GM23338 (cell line): ENCODE data around the gene ETFA. TPM values are rescaled to one million over a fixed set of nuclear protein-coding genes. Genes with fewer than 3 reads are reported as not detected.
"Not testable (repeated sequence)": the region's sequence is repeated elsewhere in the genome, so short reads cannot be mapped to it uniquely, and the experiment has no call there.

Source experiments
- ATAC-seq: fragments of 200-7000 bp; cut with Tn5 transposase; 3 replicates; pipeline ENCODE4 v1.9.1; 2020
- DNase-seq: peaks from one replicate; pipeline ENCODE4 v3.0.0-alpha.2; 2015; ENCODE audit warnings: low spot score
- H2AFZ ChIP-seq: fragments of 200-600 bp; sonication (generic); 2 replicates; pipeline ENCODE4 v1.8.0; 2016; ENCODE audit warnings: antibody characterized with exemption, mild to moderate bottlenecking, moderate library complexity
- H3F3A ChIP-seq: fragments of 200-600 bp; sonication (generic); replicated peaks from 2 replicates; pipeline ENCODE4 v1.8.0; 2017; ENCODE audit warnings: antibody characterized with exemption, mixed run types, low read depth
- H3K27ac ChIP-seq: fragments of 200-600 bp; sonication (generic); 2 replicates; pipeline ENCODE4 v1.6.1; 2016; ENCODE audit warnings: low read depth
- H3K27me3 ChIP-seq: fragments of 200-600 bp; sonication (generic); 2 replicates; pipeline ENCODE4 v1.8.0; 2016; ENCODE audit warnings: mild to moderate bottlenecking, mixed run types, moderate library complexity; ENCODE audit not compliant: insufficient read depth
- H3K36me3 ChIP-seq: fragments of 200-600 bp; sonication (generic); 2 replicates; pipeline ENCODE4 v1.8.0; 2016; ENCODE audit warnings: mild to moderate bottlenecking; ENCODE audit not compliant: insufficient read depth
- H3K4me1 ChIP-seq: fragments of 200-600 bp; sonication (generic); 2 replicates; pipeline ENCODE4 v1.8.0; 2016; ENCODE audit warnings: mild to moderate bottlenecking, moderate library complexity; ENCODE audit not compliant: insufficient read depth
- H3K4me2 ChIP-seq: fragments of 200-600 bp; sonication (generic); 2 replicates; pipeline ENCODE4 v1.7.1; 2017; ENCODE audit warnings: mixed run types
- H3K4me3 ChIP-seq: fragments of 200-600 bp; sonication (generic); 2 replicates; pipeline ENCODE4 v1.6.1; 2016; ENCODE audit warnings: mixed run types
- H3K79me2 ChIP-seq: fragments of 200-600 bp; sonication (generic); replicated peaks from 2 replicates; pipeline ENCODE4 v1.8.0; 2017; ENCODE audit warnings: mild to moderate bottlenecking; ENCODE audit not compliant: insufficient read depth
- H3K9me2 ChIP-seq: fragments of 200-600 bp; sonication (generic); 2 replicates; pipeline ENCODE4 v1.8.0; 2017; ENCODE audit not compliant: insufficient read depth
- H4K20me1 ChIP-seq: fragments of 200-600 bp; sonication (generic); replicated peaks from 2 replicates; pipeline ENCODE4 v1.8.0; 2017; ENCODE audit warnings: mild to moderate bottlenecking; ENCODE audit not compliant: insufficient read depth
- H3K27ac Mint-ChIP-seq: 2 replicates; pipeline ENCODE4 v1.8.0; 2020; ENCODE audit warnings: inconsistent platforms, mild to moderate bottlenecking, moderate library complexity, mixed read lengths
- H3K27me3 Mint-ChIP-seq: 3 replicates; pipeline ENCODE4 v1.8.0; 2022; ENCODE audit warnings: low read depth, mild to moderate bottlenecking, moderate library complexity, mixed read lengths, inconsistent platforms; ENCODE audit not compliant: insufficient read depth, poor library complexity
- H3K36me3 Mint-ChIP-seq: 3 replicates; pipeline ENCODE4 v1.8.0; 2021; ENCODE audit warnings: low read depth, mild to moderate bottlenecking, inconsistent platforms, moderate library complexity, mixed read lengths
- H3K4me1 Mint-ChIP-seq: 3 replicates; pipeline ENCODE4 v1.8.0; 2020; ENCODE audit warnings: mild to moderate bottlenecking, inconsistent platforms, mixed read lengths
- H3K4me3 Mint-ChIP-seq: 3 replicates; pipeline ENCODE4 v1.8.0; 2021; ENCODE audit warnings: moderate library complexity, mild to moderate bottlenecking, inconsistent platforms, mixed read lengths
- H3K9me3 Mint-ChIP-seq: 3 replicates; pipeline ENCODE4 v1.8.0; 2020; ENCODE audit warnings: moderate library complexity, mild to moderate bottlenecking, inconsistent platforms, mixed read lengths
- CREB1 ChIP-seq: fragments of 250-450 bp; sonication (Bioruptor Pico); IDR thresholded peaks from 2 replicates; pipeline ENCODE4 v1.5.0; 2020; ENCODE audit warnings: low read depth, mild to moderate bottlenecking, moderate library complexity
- CTCF ChIP-seq, 2 experiments: fragments of 200-600 bp in 1 of 2; sonication (generic) in 1 of 2; conservative IDR thresholded peaks; 2 replicates each; pipeline versions ENCODE4 v1.5.1 to v1.6.1; 2016 to 2017; ENCODE audit warnings: antibody characterized with exemption in 2 of 2, low read depth in 2 of 2, mild to moderate bottlenecking in 2 of 2, moderate library complexity in 1 of 2
- ETS1 ChIP-seq: IDR thresholded peaks from 2 replicates; pipeline ENCODE4 v1.6.1; 2016; ENCODE audit warnings: antibody characterized with exemption
- EZH2 ChIP-seq: fragments of 200-600 bp; sonication (generic); IDR thresholded peaks from one replicate; pipeline ENCODE4 v1.8.0; 2017; ENCODE audit warnings: antibody characterized with exemption, mild to moderate bottlenecking, low read depth; ENCODE audit not compliant: unreplicated experiment
- EZH2phosphoT487 ChIP-seq: fragments of 200-600 bp; sonication (generic); IDR thresholded peaks from one replicate; pipeline ENCODE4 v1.8.1; 2018; ENCODE audit warnings: antibody characterized with exemption; ENCODE audit not compliant: unreplicated experiment
- JUNB ChIP-seq: IDR thresholded peaks from one replicate; pipeline ENCODE4 v1.6.1; 2016; ENCODE audit warnings: antibody characterized with exemption; ENCODE audit not compliant: unreplicated experiment
- NANOG ChIP-seq: IDR thresholded peaks from 2 replicates; pipeline ENCODE4 v1.6.1; 2016; ENCODE audit warnings: antibody characterized with exemption, borderline replicate concordance
- REST ChIP-seq: IDR thresholded peaks from one replicate; pipeline ENCODE4 v1.6.1; 2018; ENCODE audit warnings: antibody characterized with exemption; ENCODE audit not compliant: unreplicated experiment
- STAT1 ChIP-seq: IDR thresholded peaks from one replicate; pipeline ENCODE4 v1.6.1; 2016; ENCODE audit warnings: antibody characterized with exemption; ENCODE audit not compliant: unreplicated experiment
- ZNF114 ChIP-seq: fragments of 250-450 bp; sonication (Bioruptor Pico); IDR thresholded peaks from 2 replicates; pipeline ENCODE4 v1.5.0; 2020; ENCODE audit warnings: mild to moderate bottlenecking, moderate library complexity
- ZNF331 ChIP-seq: fragments of 250-450 bp; sonication (Bioruptor Pico); IDR thresholded peaks from 2 replicates; pipeline ENCODE4 v1.5.0; 2020; ENCODE audit warnings: low read depth, mild to moderate bottlenecking, moderate library complexity
- polyA plus RNA-seq: library from polyadenylated mRNA; unstranded; fragments of >200 nt; fragmentation: Nextera tagmentation; extraction: Ambion mirVana; gene quantifications from 2 replicates; pipeline ENCODE4 v1.2.1, GENCODE V29; 2016
- total RNA-seq: library from RNA; depleted of rRNA; stranded (reverse); fragments of >200 nt; shearing (Covaris generic); gene quantifications from 2 replicates; pipeline ENCODE4 v1.2.3, GENCODE V29; 2014

ETFA gene
- total and polyA plus RNA-seq, 2 experiments from 2014 or later, result 52.9 to 69.1 TPM

DNA sequence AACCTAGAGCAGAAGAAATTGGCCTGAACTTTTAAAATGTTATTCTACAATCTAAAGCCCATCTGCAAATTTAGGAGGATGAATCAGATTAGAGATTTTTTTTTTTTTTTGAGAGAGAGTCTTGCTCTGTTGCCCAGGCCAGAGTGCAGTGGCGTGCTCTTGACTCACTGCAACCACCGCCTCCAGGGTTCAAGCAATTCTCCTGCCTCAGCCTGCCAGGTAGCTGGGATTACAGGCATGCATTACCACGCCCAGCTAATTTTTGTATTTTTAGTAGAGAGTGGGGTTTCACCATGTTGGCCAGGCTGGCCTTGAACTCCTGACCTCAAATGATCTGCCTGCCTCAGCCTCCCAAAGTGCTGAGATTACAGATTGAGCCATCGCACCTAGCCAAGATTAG is 13.3 kb downstream of the ETFA start:
- H3K9me3 Mint-ChIP-seq, H3K4me2 ChIP-seq, H3K27me3 ChIP-seq, ATAC-seq, H3K4me3 Mint-ChIP-seq, H3K27ac ChIP-seq, H3K9me2 ChIP-seq, H3K4me1 ChIP-seq, DNase-seq, H3K4me1 Mint-ChIP-seq, H4K20me1 ChIP-seq, H3K27ac Mint-ChIP-seq, H3K4me3 ChIP-seq, H3K27me3 Mint-ChIP-seq, H3F3A ChIP-seq, H3K36me3 ChIP-seq, H3K36me3 Mint-ChIP-seq, H2AFZ ChIP-seq: not testable (repeated sequence)
- peaks cover 57% of the 10 kb centered on the region for H3K79me2 ChIP-seq

DNA sequence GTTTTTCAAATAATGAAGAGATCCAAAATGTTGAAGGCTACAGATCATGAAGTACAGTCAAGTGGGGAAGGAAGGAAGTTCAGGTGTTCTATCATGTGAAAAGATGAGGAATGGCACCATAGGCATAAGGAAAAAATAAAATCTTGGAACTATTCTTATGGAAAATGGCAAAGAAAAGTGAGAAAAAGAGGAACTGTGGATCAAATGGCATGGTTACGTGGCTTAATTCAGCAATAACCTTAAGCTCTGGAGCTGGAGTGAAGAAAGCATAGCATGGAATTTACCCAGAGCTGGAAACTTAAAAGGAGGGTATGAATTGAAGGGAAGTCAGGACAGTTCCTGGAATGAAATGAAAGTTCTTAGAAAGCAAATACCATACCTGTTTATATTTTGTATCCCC is 14.4 kb downstream of the ETFA start:
- no peak for ATAC-seq
- Mint-ChIP-seq H3K27ac (no peak overlapping the region), H3K9me3 (no peaks in the 10 kb centered on the region), H3K36me3 (no peaks in the 10 kb centered on the region; the same call in 2 of the 3 replicates), H3K4me3 (no peak overlapping the region), H3K27me3 (no peaks in the 10 kb centered on the region), H3K4me1 (no peaks in the 10 kb centered on the region)
- H3K27ac ChIP-seq, result no peak overlapping the region
- H4K20me1 ChIP-seq, result no peaks in the 10 kb centered on the region; the same call in 1 of the 2 replicates
- H3K36me3 ChIP-seq, result no peaks in the 10 kb centered on the region
- H3K4me3 ChIP-seq, result no peak overlapping the region
- H3K79me2 ChIP-seq, result peaks cover 46% of the 10 kb centered on the region
- no peaks in the 10 kb centered on the region for H3K27me3 ChIP-seq
- no peaks in the 10 kb centered on the region for H3K4me1 ChIP-seq
- no peak overlapping the region for H3K4me2 ChIP-seq
- H3F3A ChIP-seq, result no peaks in the 10 kb centered on the region
- no peak overlapping the region for H2AFZ ChIP-seq
- no peak for DNase-seq
- H3K9me2 ChIP-seq, result no peaks in the 10 kb centered on the region
- TF ChIP-seq STAT1, result no peak
- no peak for TF ChIP-seq JUNB
- no peak for TF ChIP-seq CTCF (conservative IDR thresholded peaks at IDR 0.05; ENCODE audit: low read depth in 2 of 2)
- TF ChIP-seq NANOG, result no peak
- no peak for TF ChIP-seq EZH2
- TF ChIP-seq REST, result no peak
- TF ChIP-seq CREB1 (CRISPR knock-in tag), result no peak
- no peak for TF ChIP-seq ZNF331 (CRISPR knock-in tag)
- TF ChIP-seq ZNF114 (CRISPR knock-in tag), result no peak
- no peak for TF ChIP-seq ETS1
- TF ChIP-seq EZH2phosphoT487, result no peak
